GM21528 (cell line): ENCODE data around the gene NUDT22.

Experiments used
- ATAC-seq: cut with Tn5 transposase; IDR thresholded peaks from one replicate; pipeline ENCODE4 v1.9.1; 2021; ENCODE audit warnings: mild to moderate bottlenecking, moderate library complexity; ENCODE audit not compliant: unreplicated experiment, low FRiP score

NUDT22 gene

GRCh38 chr11:64268025-64268892 lies 42.2 kb downstream of the NUDT22 start:
- no peak for ATAC-seq

- peak; percentile 13 for ATAC-seq
Observed at GRCh38 chr11:64268893-64269539, 42.9 kb downstream of the NUDT22 start.

- ATAC-seq: peak; percentile 61
Observed at GRCh38 chr11:64269540-64270220, 43.6 kb downstream of the NUDT22 start.

GRCh38 chr11:64275031-64275800 lies 49.1 kb downstream of the NUDT22 start:
- ATAC-seq: no peak

GRCh38 chr11:64275841-64276240 lies 49.8 kb downstream of the NUDT22 start:
- no peak for ATAC-seq

GRCh38 chr11:64276653-64277431 lies 50.8 kb downstream of the NUDT22 start:
- ATAC-seq: no peak

GRCh38 chr11:64278576-64279190 lies 52.6 kb downstream of the NUDT22 start:
- ATAC-seq: no peak
